Omental fat pad (tissue), 4 donors: Measurements from ENCODE around the gene TNFAIP3. TPM values are rescaled to one million over a fixed set of nuclear protein-coding genes. Genes with fewer than 3 reads are reported as not detected.

Experiments used
- ATAC-seq: fragments of 150-250 bp; one replicate; pipeline ENCODE4 v1.9.1; 2016; ENCODE audit warnings: mild to moderate bottlenecking, moderate library complexity; ENCODE audit not compliant: low FRiP score
- DNase-seq: peaks from one replicate; pipeline ENCODE4 v3.0.0-alpha.2; 2019; ENCODE audit warnings: low spot score
- CTCF ChIP-seq, 3 donors: fragments of 450-650 bp; IDR thresholded peaks; one replicate each; pipeline ENCODE4 v1.5.1; 2016 to 2017; ENCODE audit warnings: antibody characterized with exemption in 3 of 3, mild to moderate bottlenecking in 3 of 3, moderate library complexity in 2 of 3
- total RNA-seq, 4 donors: library from RNA; depleted of rRNA; stranded (reverse); fragments of >200 nt; gene quantifications; one replicate each; pipeline ENCODE4 v1.1.0, GENCODE V29; 2016

TNFAIP3 gene
- total RNA-seq, 4 donors from 2014 or later = 24.2 to 250 (median 44.5) TPM

GRCh38 chr6:137849181-137849980, 17.7 kb upstream of the TNFAIP3 start:
- DNase-seq (no peak), ATAC-seq (no peak)
- TF ChIP-seq CTCF (IDR thresholded peaks at IDR 0.05) = no peak

- ATAC-seq (no peak), DNase-seq (no peak)
- no peak for TF ChIP-seq CTCF (IDR thresholded peaks at IDR 0.05)
Observed at GRCh38 chr6:137849981-137850714, 16.9 kb upstream of the TNFAIP3 start.

- TF ChIP-seq CTCF (IDR thresholded peaks at IDR 0.05) = no peak
- no peak for ATAC-seq
Observed at GRCh38 chr6:137850816-137851602, 16.1 kb upstream of the TNFAIP3 start.

DNA sequence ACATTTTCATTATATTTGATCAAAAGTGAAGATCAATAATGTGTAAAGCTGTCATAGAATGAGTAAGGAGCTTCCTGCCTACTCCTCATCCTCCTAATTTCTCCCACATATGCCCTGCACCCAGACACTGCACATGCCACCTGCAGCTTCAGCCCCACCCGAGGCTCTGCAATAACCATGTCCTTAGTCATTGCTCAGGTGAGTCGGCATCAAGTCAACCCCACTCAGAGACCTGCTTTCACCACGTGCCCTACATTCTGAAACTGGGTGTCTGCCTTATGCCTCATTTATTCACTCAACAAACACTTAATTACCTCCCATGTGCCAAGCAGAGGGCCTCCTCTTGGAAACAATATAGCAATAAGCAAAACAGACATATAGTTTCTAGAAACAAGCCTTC, 15.4 kb upstream of the TNFAIP3 start:
- DNase-seq (no peak), ATAC-seq (no peak)
- no peak for TF ChIP-seq CTCF (IDR thresholded peaks at IDR 0.05)

More at GRCh38 chr6:137850816-137851602, 16.1 kb upstream of the TNFAIP3 start:
- DNase-seq = no peak

GRCh38 chr6:137852346-137852745, 14.7 kb upstream of the TNFAIP3 start:
- no peak for DNase-seq
- ATAC-seq = no peak
- no peak for TF ChIP-seq CTCF (IDR thresholded peaks at IDR 0.05)

DNA sequence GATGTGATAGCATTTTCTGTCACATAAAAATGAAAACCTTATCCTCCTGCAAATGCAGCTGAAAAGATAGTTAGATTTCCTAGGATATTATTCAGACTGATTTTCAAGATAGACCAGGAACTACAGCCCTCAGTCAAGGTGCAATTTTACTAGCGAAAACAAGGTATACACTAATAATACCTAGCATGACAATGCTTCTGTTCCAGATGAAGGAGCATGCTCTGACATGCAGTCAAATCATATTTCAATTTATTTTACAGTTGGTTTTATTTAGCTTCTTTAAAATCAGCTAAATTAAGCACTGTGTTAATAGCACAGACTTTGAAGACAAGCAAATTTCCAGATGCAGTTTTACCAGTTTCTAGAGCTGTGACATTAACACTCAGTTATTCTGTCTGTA, 14.2 kb upstream of the TNFAIP3 start:
- TF ChIP-seq CTCF (IDR thresholded peaks at IDR 0.05) = no peak
- no peak for DNase-seq
- no peak for ATAC-seq
